Neural crest cell (in vitro differentiated cells): ENCODE measurements around the gene DBN1. TPM values are rescaled to one million over a fixed set of nuclear protein-coding genes. Genes with fewer than 3 reads are reported as not detected.

Experiments used
- DNase-seq: peaks from one replicate; pipeline ENCODE4 v3.0.0; 2021; ENCODE audit warnings: low read depth, mixed read lengths, low spot score
- H3K27ac Mint-ChIP-seq: one replicate; pipeline ENCODE4 v1.8.0; 2021; ENCODE audit warnings: mild to moderate bottlenecking, mixed read lengths; ENCODE audit not compliant: unreplicated experiment
- H3K27me3 Mint-ChIP-seq: 2 replicates; pipeline ENCODE4 v1.8.0; 2021; ENCODE audit warnings: low read depth, mild to moderate bottlenecking, mixed read lengths
- H3K36me3 Mint-ChIP-seq: 2 replicates; pipeline ENCODE4 v1.8.0; 2021; ENCODE audit warnings: low read depth, mild to moderate bottlenecking, mixed read lengths
- H3K4me1 Mint-ChIP-seq: 2 replicates; pipeline ENCODE4 v1.8.0; 2021; ENCODE audit warnings: mixed read lengths
- H3K4me3 Mint-ChIP-seq: one replicate; pipeline ENCODE4 v1.8.0; 2021; ENCODE audit warnings: mild to moderate bottlenecking, mixed read lengths
- H3K9me3 Mint-ChIP-seq: 2 replicates; pipeline ENCODE4 v1.8.0; 2021; ENCODE audit warnings: mixed read lengths
- CTCF ChIP-seq: fragments of 200-600 bp; sonication (generic); conservative IDR thresholded peaks from 2 replicates; pipeline ENCODE4 v1.5.0; 2021; ENCODE audit warnings: antibody characterized with exemption, mild to moderate bottlenecking
- total RNA-seq: library from RNA; stranded (reverse); gene quantifications from 2 replicates; pipeline ENCODE4 v1.2.1, GENCODE V29; 2021

The DBN1 gene
- total RNA-seq, 1 donor from 2014 or later, result 410 TPM

GRCh38 chr5:177471610-177472356 is 1.7 kb downstream of the DBN1 start:
- Mint-ChIP-seq H3K4me1 (peaks cover 58% of the 10 kb centered on the region), H3K36me3 (peaks cover 30% of the 10 kb centered on the region), H3K27ac (peak overlapping the region; percentile 93), H3K4me3 (peak overlapping the region; percentile 91), H3K27me3 (peaks cover 21% of the 10 kb centered on the region), H3K9me3 (no peaks in the 10 kb centered on the region)
- no peak for TF ChIP-seq CTCF
- DNase-seq, result no peak

- DNase-seq, result no peak
- Mint-ChIP-seq H3K9me3 (no peaks in the 10 kb centered on the region), H3K36me3 (peaks cover 31% of the 10 kb centered on the region), H3K4me3 (peak overlapping the region; percentile 91), H3K27ac (peak overlapping the region; percentile 19), H3K4me1 (peaks cover 52% of the 10 kb centered on the region), H3K27me3 (peaks cover 21% of the 10 kb centered on the region)
- no peak for TF ChIP-seq CTCF
Observed at GRCh38 chr5:177470759-177471536, 2.5 kb downstream of the DBN1 start.

GRCh38 chr5:177469750-177470525 is 3.5 kb downstream of the DBN1 start:
- H3K36me3 Mint-ChIP-seq, result peaks cover 40% of the 10 kb centered on the region
- peaks cover 4% of the 10 kb centered on the region for H3K9me3 Mint-ChIP-seq
- TF ChIP-seq CTCF, result no peak
- peak overlapping the region; percentile 88 for H3K27ac Mint-ChIP-seq
- no peak for DNase-seq
- peaks cover 17% of the 10 kb centered on the region for H3K27me3 Mint-ChIP-seq
- H3K4me3 Mint-ChIP-seq, result peak overlapping the region; percentile 91
- peaks cover 47% of the 10 kb centered on the region for H3K4me1 Mint-ChIP-seq

GRCh38 chr5:177468685-177469628 is 4.5 kb downstream of the DBN1 start:
- peaks cover 37% of the 10 kb centered on the region for H3K4me1 Mint-ChIP-seq
- H3K9me3 Mint-ChIP-seq, result peaks cover 4% of the 10 kb centered on the region
- peaks cover 37% of the 10 kb centered on the region for H3K36me3 Mint-ChIP-seq
- peak overlapping the region; percentile 91 for H3K4me3 Mint-ChIP-seq
- peak; percentile 36 for DNase-seq
- peak overlapping the region; percentile 21 for H3K27ac Mint-ChIP-seq
- TF ChIP-seq CTCF, result no peak
- H3K27me3 Mint-ChIP-seq, result peaks cover 13% of the 10 kb centered on the region
